ENCODE results near the gene LRP1-AS. TPM values are rescaled to one million over a fixed set of nuclear protein-coding genes. Genes with fewer than 3 reads are reported as not detected.

Gene LRP1-AS
- total and polyA plus RNA-seq, 5 donors = not detected

DNA sequence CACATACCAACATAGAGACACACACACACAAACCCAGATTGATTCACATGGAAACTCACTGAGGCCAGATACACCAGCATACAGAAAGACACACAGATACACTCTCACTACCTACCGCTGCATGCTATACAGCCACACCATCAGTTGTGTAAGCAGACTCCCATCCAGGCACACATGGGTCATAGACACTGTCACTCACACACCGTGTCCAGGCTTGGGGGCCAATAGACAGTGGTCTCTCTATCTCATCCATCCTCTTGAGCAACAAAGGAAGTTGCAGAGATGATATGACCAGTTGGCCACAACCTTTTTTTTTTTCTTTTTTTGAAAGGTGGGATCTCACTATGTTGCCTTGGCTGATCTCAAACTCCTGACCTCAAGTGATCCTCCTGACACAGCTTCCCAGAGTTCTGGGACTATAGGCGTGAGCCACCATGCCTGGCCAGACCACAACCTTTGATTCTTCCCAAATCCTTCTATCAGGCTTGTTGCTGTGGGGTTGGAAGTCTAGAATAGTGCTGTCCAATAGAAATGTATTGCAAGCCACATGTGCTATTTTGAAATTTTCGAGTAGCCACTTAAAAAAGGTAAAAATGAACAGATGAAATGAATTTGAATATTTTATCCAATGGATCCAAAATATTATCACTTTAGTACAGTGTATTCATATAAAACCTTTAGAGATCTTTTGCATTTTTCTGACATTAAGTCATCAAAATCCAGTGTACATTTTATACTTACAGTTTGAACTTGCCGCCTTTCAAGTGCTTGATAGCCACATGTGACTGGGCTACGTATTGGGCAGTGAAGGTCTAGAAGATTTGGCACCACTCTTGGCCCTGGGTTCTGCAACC, 7.4 kb downstream of the LRP1-AS start:
- ATAC-seq (no peak), DNase-seq (no peak)
- Histone ChIP-seq H3K27ac (ENCODE audit: low read length) (no peak overlapping the region), H3K27me3 (ENCODE audit: control insufficient read depth, insufficient read depth) (no peaks in the 10 kb centered on the region), H3K4me1 (ENCODE audit: control insufficient read depth, insufficient read depth, low read length) (peaks cover 6% of the 10 kb centered on the region), H3K4me3 (ENCODE audit: low read length) (no peak overlapping the region), H3K9me3 (ENCODE audit: control insufficient read depth, low read length) (no peaks in the 10 kb centered on the region)
- 71% methylated on average over 6 of the region's 6 CpGs for WGBS
- intact Hi-C loops (cut with DNase I) = no loop called here

DNA sequence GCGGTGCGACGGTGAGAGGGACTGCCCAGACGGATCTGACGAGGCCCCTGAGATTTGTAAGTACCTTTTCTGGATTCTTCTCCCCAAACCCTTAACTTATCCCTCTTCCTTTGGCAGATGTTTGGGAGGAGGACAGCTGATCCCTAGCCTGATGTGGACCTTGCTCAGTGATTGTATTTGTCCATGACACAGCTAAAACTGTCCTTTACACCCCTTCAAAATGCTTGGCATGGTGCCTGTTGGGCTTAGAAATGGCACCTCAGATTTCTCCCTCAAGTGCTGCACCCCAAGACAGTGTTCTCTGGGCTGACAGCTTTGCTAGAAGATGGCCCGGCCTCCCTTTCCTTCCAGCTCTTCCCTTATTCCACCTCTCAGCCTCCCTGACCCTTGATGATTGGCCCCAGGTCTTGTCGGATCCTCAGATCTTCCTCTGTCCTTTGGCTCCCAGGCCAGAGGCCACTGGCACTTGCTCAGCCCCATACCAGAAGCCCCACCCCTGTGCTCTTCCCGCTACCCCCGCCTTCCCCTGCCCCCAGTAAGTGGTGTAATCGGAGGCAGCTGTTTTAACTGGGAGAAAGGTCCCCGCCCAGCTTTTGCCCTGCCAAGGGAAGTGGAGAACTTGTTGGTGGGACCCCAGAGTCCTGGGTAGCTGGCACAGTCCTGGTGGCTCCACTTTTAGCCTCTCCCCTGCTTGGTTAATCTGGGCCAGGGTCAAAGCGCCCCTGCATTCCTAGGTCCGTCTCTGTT, 8.7 kb downstream of the LRP1-AS start:
- DNase-seq = peak; percentile 90 to 95 (median 91)
- no peaks in the 10 kb centered on the region for H3K9me3 ChIP-seq (ENCODE audit: control insufficient read depth, low read length)
- no peak overlapping the region for H3K4me3 ChIP-seq (ENCODE audit: low read length)
- H3K27me3 ChIP-seq (ENCODE audit: control insufficient read depth, insufficient read depth) = no peaks in the 10 kb centered on the region
- WGBS = 64% methylated on average over 13 of the region's 13 CpGs
- ATAC-seq = peak; percentile 74 to 76
- peaks cover 6% of the 10 kb centered on the region for H3K4me1 ChIP-seq (ENCODE audit: control insufficient read depth, insufficient read depth, low read length)
- H3K27ac ChIP-seq (ENCODE audit: low read length) = peak overlapping the region; percentile 67
- intact Hi-C loops (cut with DNase I) = no loop called here

DNA sequence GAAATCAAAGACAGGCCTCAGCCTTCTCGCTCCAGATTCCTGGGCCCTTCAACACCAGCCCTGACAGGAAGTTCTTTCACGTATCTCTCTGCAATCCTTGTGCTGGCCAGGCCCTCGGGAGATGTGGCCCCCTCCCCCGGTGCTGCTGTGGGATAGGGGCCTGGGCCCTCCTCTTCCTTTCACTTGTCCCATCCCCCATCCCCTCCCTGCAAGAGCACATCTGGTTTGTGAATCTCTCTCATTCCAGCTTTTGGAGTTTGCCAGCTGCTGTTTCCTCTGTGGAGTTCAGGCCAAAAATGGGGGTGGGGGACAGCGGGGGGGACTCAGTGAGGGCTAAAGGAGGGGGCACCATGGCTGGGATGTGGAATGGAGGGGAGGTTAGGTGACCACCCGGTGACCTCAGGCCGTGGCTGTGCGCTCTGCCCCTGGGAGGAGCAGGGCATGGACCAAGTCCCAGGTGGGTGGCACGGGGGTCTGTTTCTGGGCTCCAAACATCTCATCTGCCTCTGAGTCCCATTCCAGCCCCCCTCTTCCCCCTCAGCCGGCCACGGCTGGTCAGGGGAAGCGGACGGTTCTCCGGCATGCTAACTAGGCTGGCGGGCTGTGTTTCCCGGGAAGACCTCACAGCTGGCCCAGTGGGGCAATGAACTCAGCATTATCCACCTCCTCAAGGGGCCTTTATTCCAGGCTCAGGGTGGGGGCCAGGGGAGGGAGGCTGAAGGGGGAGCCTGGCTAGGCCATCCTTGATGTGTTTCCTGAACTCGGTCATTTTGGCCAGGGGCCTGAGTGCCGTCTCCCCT, 11.7 kb downstream of the LRP1-AS start:
- intact Hi-C loops (cut with DNase I) = no loop called here
- ATAC-seq = peak; percentile 51 to 63
- peak; percentile 83 to 94 (median 88) for DNase-seq
- peaks cover 12% of the 10 kb centered on the region for H3K4me1 ChIP-seq (ENCODE audit: control insufficient read depth, insufficient read depth, low read length)
- H3K4me3 ChIP-seq (ENCODE audit: low read length) = no peak overlapping the region
- peak overlapping the region; percentile 40 for H3K27ac ChIP-seq (ENCODE audit: low read length)
- 34% methylated on average over 18 of the region's 18 CpGs for WGBS
- no peaks in the 10 kb centered on the region for H3K9me3 ChIP-seq (ENCODE audit: control insufficient read depth, low read length)
- H3K27me3 ChIP-seq (ENCODE audit: control insufficient read depth, insufficient read depth) = no peaks in the 10 kb centered on the region

DNA sequence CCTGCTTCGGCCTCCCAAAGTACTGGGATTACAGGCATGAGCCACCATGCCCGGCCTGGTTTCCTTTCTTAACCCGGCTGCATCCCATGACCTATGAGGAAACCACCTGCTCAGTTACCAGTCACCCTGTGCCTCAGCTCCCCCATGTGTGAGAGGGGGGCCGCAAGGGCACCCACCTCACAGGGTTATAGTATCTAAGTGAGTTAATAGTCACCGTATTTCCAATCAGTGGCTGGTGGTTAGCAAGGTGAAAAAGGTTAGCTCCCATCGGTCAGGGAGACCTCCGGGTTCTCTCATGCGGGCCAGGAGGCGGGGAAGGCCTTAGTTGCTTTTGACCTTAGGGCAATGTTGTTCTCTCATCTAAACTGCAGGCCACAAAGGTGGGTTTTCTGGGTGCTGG, 12.5 kb downstream of the LRP1-AS start:
- Histone ChIP-seq H3K4me3 (ENCODE audit: low read length) (no peak overlapping the region), H3K4me1 (ENCODE audit: control insufficient read depth, insufficient read depth, low read length) (peaks cover 12% of the 10 kb centered on the region), H3K27ac (ENCODE audit: low read length) (peak overlapping the region; percentile 36), H3K27me3 (ENCODE audit: control insufficient read depth, insufficient read depth) (no peaks in the 10 kb centered on the region), H3K9me3 (ENCODE audit: control insufficient read depth, low read length) (no peaks in the 10 kb centered on the region)
- DNase-seq = peak in 1 of 3 donors; percentile 52
- intact Hi-C loops (cut with DNase I) = no loop called here
- ATAC-seq = no peak
- WGBS = 81% methylated on average over 9 of the region's 9 CpGs

DNA sequence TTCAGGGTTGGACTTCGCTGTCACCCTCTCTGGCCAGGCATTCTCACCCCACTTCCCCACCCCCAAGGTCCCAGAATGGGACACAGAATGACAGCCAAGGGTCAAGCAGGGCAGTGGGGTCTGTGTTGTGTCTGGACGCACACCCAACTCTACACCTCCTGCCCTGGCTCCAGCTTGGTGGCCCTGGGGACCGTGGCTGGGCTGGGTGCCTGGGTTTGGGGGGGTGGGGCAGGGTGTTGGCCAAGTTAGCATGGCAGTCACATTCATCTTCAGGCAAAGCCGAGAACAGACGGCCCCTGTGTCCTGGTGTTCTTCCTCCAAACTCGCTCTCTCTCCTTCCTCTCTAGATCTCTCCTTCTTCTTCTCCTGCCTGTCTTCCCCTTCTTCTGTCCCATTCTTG, 13.5 kb downstream of the LRP1-AS start:
- DNase-seq = peak; percentile 76 to 90 (median 90)
- ATAC-seq = peak; percentile 53 to 74
- H3K4me3 ChIP-seq (ENCODE audit: low read length) = no peak overlapping the region

DNA sequence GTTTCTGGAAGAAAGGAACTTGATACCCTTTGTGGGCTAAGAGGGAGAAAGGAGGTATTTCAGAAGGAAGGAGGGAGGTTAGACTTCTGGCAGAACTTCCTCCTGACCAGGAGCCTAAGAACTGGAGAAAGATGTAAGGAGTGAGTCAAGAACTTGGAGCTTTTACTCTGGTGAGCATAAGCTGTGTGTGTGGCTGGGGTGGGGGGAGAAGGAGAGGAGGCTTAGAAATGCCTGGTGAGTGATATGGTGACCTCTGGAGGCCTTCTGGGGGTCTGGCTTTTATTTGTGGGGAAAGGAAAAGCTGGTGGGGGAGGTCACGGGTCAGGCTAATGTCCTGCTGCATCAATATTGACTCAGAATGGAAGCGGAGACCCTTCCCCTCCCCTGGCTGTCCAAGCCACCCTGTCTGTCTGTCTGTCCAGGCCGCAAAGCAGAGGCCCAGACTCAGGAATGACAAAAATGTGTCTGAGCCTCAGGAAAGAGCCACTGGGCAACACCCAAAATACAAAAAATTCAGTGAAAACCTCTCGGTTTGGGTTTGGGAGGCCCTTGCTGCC, 14.3 kb downstream of the LRP1-AS start:
- peaks cover 9% of the 10 kb centered on the region for H3K4me1 ChIP-seq (ENCODE audit: control insufficient read depth, insufficient read depth, low read length)
- no peaks in the 10 kb centered on the region for H3K27me3 ChIP-seq (ENCODE audit: control insufficient read depth, insufficient read depth)
- DNase-seq = no peak
- H3K9me3 ChIP-seq (ENCODE audit: control insufficient read depth, low read length) = no peaks in the 10 kb centered on the region
- no peak for ATAC-seq
- peak overlapping the region; percentile 11 for H3K27ac ChIP-seq (ENCODE audit: low read length)
- no peak overlapping the region for H3K4me3 ChIP-seq (ENCODE audit: low read length)
- intact Hi-C loops (cut with DNase I) = no loop called here
- WGBS = 53% methylated on average over 4 of the region's 4 CpGs

More for the DNA sequence above, 13.5 kb downstream of the LRP1-AS start:
- no peaks in the 10 kb centered on the region for H3K9me3 ChIP-seq (ENCODE audit: control insufficient read depth, low read length)
- H3K27me3 ChIP-seq (ENCODE audit: control insufficient read depth, insufficient read depth) = no peaks in the 10 kb centered on the region
- peaks cover 9% of the 10 kb centered on the region for H3K4me1 ChIP-seq (ENCODE audit: control insufficient read depth, insufficient read depth, low read length)
- 27% methylated on average over 6 of the region's 6 CpGs for WGBS
- intact Hi-C loops (cut with DNase I) = no loop called here
- H3K27ac ChIP-seq (ENCODE audit: low read length) = peak overlapping the region; percentile 58

DNA sequence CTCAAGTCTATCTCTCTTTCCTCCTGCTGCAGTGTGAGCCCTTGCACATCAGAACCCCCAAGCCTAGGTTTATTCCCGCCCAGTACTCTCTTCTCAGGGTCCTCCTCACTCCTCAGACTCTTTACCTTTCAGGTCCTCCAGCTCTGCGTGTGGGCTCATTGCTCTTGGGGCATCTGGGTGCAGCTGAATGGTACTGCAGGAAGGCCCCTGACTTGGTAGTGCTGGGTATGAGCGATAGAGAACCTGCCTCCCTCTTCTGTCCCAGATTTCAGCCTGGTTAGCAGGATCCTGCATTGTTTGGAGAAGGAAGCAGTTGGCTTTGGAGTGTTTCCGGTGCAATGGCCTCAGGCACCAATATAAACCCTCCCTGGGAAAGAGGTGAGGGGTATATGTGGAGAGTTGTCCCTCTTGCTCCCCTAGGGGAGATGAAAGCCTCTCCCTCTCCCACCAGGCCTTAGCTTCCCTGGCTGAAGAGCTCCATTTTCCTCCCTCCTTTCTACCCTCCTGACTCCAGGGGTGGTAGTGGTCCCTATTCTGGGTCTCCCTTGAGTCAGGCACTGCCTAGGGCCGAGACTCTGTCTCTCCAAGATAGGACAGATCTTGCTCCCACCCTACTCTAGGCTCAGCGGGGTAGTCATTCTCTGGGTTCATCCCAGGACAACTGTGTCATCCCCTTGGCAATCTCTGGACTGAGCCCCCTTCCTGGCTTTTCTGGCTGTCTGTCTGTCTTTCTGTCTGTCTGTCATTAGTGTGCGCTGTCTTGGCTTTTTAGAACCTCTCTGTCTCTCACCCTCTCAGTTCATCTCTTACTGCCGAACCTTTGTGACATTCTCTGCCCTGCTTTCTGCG, 15.3 kb downstream of the LRP1-AS start:
- Histone ChIP-seq H3K27ac (ENCODE audit: low read length) (peak overlapping the region; percentile 62), H3K4me3 (ENCODE audit: low read length) (peak overlapping the region; percentile 7), H3K9me3 (ENCODE audit: control insufficient read depth, low read length) (no peaks in the 10 kb centered on the region), H3K4me1 (ENCODE audit: control insufficient read depth, insufficient read depth, low read length) (peaks cover 8% of the 10 kb centered on the region), H3K27me3 (ENCODE audit: control insufficient read depth, insufficient read depth) (no peaks in the 10 kb centered on the region)
- WGBS = 42% methylated on average over 9 of the region's 9 CpGs
- ATAC-seq = no peak
- no peak for DNase-seq
- intact Hi-C loops (cut with DNase I) = no loop called here

DNA sequence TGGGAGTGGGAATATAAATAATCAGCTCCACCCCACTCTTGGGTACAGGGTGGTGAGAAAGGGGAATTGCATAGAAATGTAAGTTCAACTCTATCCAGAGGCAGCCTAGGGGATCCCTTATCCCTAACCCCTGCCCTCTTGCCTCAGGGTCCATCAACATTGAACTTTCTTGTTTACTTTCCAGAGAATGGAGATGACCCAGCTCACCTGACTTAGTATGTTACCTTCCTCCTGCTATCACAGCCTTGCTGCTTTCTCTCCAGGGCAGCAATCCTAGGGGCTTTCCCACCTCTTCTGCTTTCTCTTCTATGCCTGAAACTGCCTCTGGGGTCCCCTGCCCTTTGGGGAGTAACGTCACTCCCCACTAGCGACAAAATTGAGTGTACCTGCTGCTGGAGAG, 16.5 kb downstream of the LRP1-AS start:
- ATAC-seq (no peak), DNase-seq (no peak)
- Histone ChIP-seq H3K27me3 (ENCODE audit: control insufficient read depth, insufficient read depth) (no peaks in the 10 kb centered on the region), H3K27ac (ENCODE audit: low read length) (peak overlapping the region; percentile 19), H3K4me1 (ENCODE audit: control insufficient read depth, insufficient read depth, low read length) (peaks cover 6% of the 10 kb centered on the region), H3K9me3 (ENCODE audit: control insufficient read depth, low read length) (no peaks in the 10 kb centered on the region), H3K4me3 (ENCODE audit: low read length) (peak overlapping the region; percentile 97)
- 72% methylated on average over 2 of the region's 2 CpGs for WGBS
- intact Hi-C loops (cut with DNase I) = no loop called here

DNA sequence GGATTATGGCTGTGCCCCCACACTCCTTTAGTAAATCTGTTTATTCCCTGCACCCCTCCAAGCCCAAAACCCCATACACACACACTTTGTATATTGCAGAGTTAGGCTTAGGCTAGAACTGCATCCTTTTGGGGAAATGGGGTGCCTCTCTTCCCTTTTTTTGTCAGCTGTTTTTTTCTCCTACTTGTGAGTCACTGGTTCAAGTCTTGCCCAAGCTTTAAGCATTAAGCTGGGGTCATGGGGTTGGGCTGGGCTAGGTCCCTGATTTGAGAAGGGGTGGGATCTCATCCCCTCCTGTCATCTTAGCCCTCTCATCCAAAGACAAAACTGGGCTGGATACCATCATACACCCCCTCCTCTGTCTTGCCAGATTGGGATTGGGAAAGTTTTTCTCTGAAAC, 17.5 kb downstream of the LRP1-AS start:
- H3K27ac ChIP-seq (ENCODE audit: low read length) = peak overlapping the region; percentile 77
- ATAC-seq (peak in 1 of 2 donors; percentile 30), DNase-seq (peak; percentile 70 to 73 (median 72))
- H3K27me3 ChIP-seq (ENCODE audit: control insufficient read depth, insufficient read depth) = no peaks in the 10 kb centered on the region
- intact Hi-C loops (cut with DNase I) = no loop called here
- H3K9me3 ChIP-seq (ENCODE audit: control insufficient read depth, low read length) = no peaks in the 10 kb centered on the region
- H3K4me1 ChIP-seq (ENCODE audit: control insufficient read depth, insufficient read depth, low read length) = peaks cover 6% of the 10 kb centered on the region
- H3K4me3 ChIP-seq (ENCODE audit: low read length) = peak overlapping the region; percentile 97

DNA sequence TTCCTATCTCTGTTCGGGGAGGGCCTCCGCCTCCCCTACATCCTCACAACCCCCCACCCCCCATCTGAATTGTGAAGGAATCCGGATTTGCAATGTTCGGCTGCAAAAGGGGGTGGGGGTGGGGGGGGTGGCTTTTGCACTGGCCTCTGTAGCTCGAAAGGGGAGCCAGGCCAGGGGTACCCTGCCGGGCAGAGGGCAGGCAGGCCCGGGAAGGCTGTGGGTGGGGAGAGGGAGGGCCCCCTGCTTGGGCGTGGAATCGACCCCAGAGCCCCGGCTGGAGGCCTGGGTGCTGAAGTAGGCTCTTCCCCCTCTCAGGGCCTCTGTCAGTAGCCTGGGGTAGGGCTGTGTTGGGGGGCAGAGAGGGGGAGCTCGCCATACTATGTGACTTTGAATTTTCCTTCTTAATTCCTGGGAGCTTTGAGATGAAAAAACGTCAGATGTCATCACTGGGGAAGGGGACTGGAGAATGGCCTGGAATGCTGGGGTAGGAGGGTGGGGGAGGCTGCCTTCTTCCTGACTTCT, 18.0 kb downstream of the LRP1-AS start:
- no peak for ATAC-seq
- H3K4me1 ChIP-seq (ENCODE audit: control insufficient read depth, insufficient read depth, low read length) = peaks cover 6% of the 10 kb centered on the region

More for the DNA sequence above, 18.0 kb downstream of the LRP1-AS start:
- intact Hi-C loops (cut with DNase I) = no loop called here
- Histone ChIP-seq H3K4me3 (ENCODE audit: low read length) (peak overlapping the region; percentile 97), H3K27me3 (ENCODE audit: control insufficient read depth, insufficient read depth) (no peaks in the 10 kb centered on the region), H3K27ac (ENCODE audit: low read length) (peak overlapping the region; percentile 77), H3K9me3 (ENCODE audit: control insufficient read depth, low read length) (no peaks in the 10 kb centered on the region)
- peak in 2 of 3 donors; percentile 70 to 72 for DNase-seq
- 15% methylated on average over 12 of the region's 12 CpGs for whole genome bisulfite sequencing
